ENCODE measurements around the gene RPS16.

GRCh38 chr19:39408392-39409207 lies 27.1 kb downstream of the RPS16 start:
- TF ChIP-seq HNF4A (conservative IDR thresholded peaks at IDR 0.05) = no peak
- TF ChIP-seq JUND (IDR thresholded peaks at IDR 0.05) = no peak
- peak; percentile 1 for TF ChIP-seq CTCF (IDR thresholded peaks at IDR 0.05; ENCODE audit: low read depth, low read length, missing input control)
- TF ChIP-seq RXRA (IDR thresholded peaks at IDR 0.05) = no peak

Data from liver (tissue), 3 donors.